ENCODE results near the gene LDB2. TPM values are rescaled to one million over a fixed set of nuclear protein-coding genes. Genes with fewer than 3 reads are reported as not detected.
A peak's percentile ranks its signal among the peaks of the same experiment; 100 is the strongest.

The LDB2 gene
- total RNA-seq, 1 donor from 2014 or later: 69.8 TPM

- no peak for DNase-seq (ENCODE audit: extremely low read depth, low read depth, low spot score)
Observed at GRCh38 chr4:16608611-16609125, 289.8 kb downstream of the LDB2 start.

GRCh38 chr4:16608123-16608522 lies 290.3 kb downstream of the LDB2 start:
- no peak for DNase-seq (ENCODE audit: extremely low read depth, low read depth, low spot score)

- DNase-seq (ENCODE audit: extremely low read depth, low read depth, low spot score): no peak
Observed at GRCh38 chr4:16607241-16608066, 291.0 kb downstream of the LDB2 start.

GRCh38 chr4:16606691-16607090 lies 291.8 kb downstream of the LDB2 start:
- no peak for DNase-seq (ENCODE audit: extremely low read depth, low read depth, low spot score)

- no peak for DNase-seq (ENCODE audit: extremely low read depth, low read depth, low spot score)
Observed at GRCh38 chr4:16603178-16603577, 295.3 kb downstream of the LDB2 start.

- DNase-seq (ENCODE audit: extremely low read depth, low read depth, low spot score): no peak
Observed at GRCh38 chr4:16598597-16599206, 299.7 kb downstream of the LDB2 start.

GRCh38 chr4:16597845-16598596 lies 300.4 kb downstream of the LDB2 start:
- DNase-seq (ENCODE audit: extremely low read depth, low read depth, low spot score): peak; percentile 87

- DNase-seq (ENCODE audit: extremely low read depth, low read depth, low spot score): no peak
Observed at GRCh38 chr4:16597443-16597842, 301.0 kb downstream of the LDB2 start.

GRCh38 chr4:16596267-16596666 lies 302.2 kb downstream of the LDB2 start:
- no peak for DNase-seq (ENCODE audit: extremely low read depth, low read depth, low spot score)

GRCh38 chr4:16594128-16594527 lies 304.3 kb downstream of the LDB2 start:
- no peak for DNase-seq (ENCODE audit: extremely low read depth, low read depth, low spot score)

- no peak for DNase-seq (ENCODE audit: extremely low read depth, low read depth, low spot score)
Observed at GRCh38 chr4:16593386-16593785, 305.1 kb downstream of the LDB2 start.

GRCh38 chr4:16591272-16591826 lies 307.1 kb downstream of the LDB2 start:
- DNase-seq (ENCODE audit: extremely low read depth, low read depth, low spot score): no peak

- no peak for DNase-seq (ENCODE audit: extremely low read depth, low read depth, low spot score)
Observed at GRCh38 chr4:16590797-16591196, 307.6 kb downstream of the LDB2 start.

GRCh38 chr4:16588651-16589050 lies 309.8 kb downstream of the LDB2 start:
- DNase-seq (ENCODE audit: extremely low read depth, low read depth, low spot score): no peak

GRCh38 chr4:16588149-16588548 lies 310.3 kb downstream of the LDB2 start:
- no peak for DNase-seq (ENCODE audit: extremely low read depth, low read depth, low spot score)

- no peak for DNase-seq (ENCODE audit: extremely low read depth, low read depth, low spot score)
Observed at GRCh38 chr4:16585053-16585452, 313.4 kb downstream of the LDB2 start.

GRCh38 chr4:16583764-16584163 lies 314.7 kb downstream of the LDB2 start:
- DNase-seq (ENCODE audit: extremely low read depth, low read depth, low spot score): no peak

GRCh38 chr4:16582526-16582925 lies 315.9 kb downstream of the LDB2 start:
- no peak for DNase-seq (ENCODE audit: extremely low read depth, low read depth, low spot score)

GRCh38 chr4:16582036-16582435 lies 316.4 kb downstream of the LDB2 start:
- no peak for DNase-seq (ENCODE audit: extremely low read depth, low read depth, low spot score)

GRCh38 chr4:16581117-16581516 lies 317.3 kb downstream of the LDB2 start:
- DNase-seq (ENCODE audit: extremely low read depth, low read depth, low spot score): no peak

- DNase-seq (ENCODE audit: extremely low read depth, low read depth, low spot score): no peak
Observed at GRCh38 chr4:16580514-16580913, 317.9 kb downstream of the LDB2 start.
